NT2/D1 (cell line): ENCODE results near the gene DEXI.

ENCODE experiments used
- DNase-seq: peaks from one replicate; pipeline ENCODE4 v3.0.0-alpha.2; 2011; ENCODE audit warnings: low read depth, low spot score
- H3K27me3 ChIP-seq: 2 replicates; pipeline ENCODE4 v1.6.0; 2011; ENCODE audit warnings: mild to moderate bottlenecking; ENCODE audit not compliant: insufficient read length, insufficient read depth
- H3K36me3 ChIP-seq: 2 replicates; pipeline ENCODE4 v1.6.1; 2011; ENCODE audit warnings: mild to moderate bottlenecking, low read length, mixed read lengths; ENCODE audit not compliant: insufficient read depth, insufficient read length
- H3K4me1 ChIP-seq: 2 replicates; pipeline ENCODE4 v1.5.1; 2011; ENCODE audit not compliant: insufficient read depth, insufficient read length
- H3K4me3 ChIP-seq: 2 replicates; pipeline ENCODE4 v1.5.1; 2011; ENCODE audit warnings: low read depth; ENCODE audit not compliant: insufficient read length
- H3K9ac ChIP-seq: 2 replicates; pipeline ENCODE4 v1.6.0; 2011; ENCODE audit warnings: low read depth; ENCODE audit not compliant: insufficient read length
- H3K9me3 ChIP-seq: 2 replicates; pipeline ENCODE4 v1.5.1; 2011; ENCODE audit warnings: mild to moderate bottlenecking, low read length; ENCODE audit not compliant: insufficient read depth
- SUZ12 ChIP-seq: IDR thresholded peaks from 2 replicates; pipeline ENCODE4 v1.6.1; 2011; ENCODE audit not compliant: insufficient read length, insufficient read depth; ENCODE audit errors: extremely low read depth
- YY1 ChIP-seq: IDR thresholded peaks from 2 replicates; pipeline ENCODE4 v1.6.1; 2011; ENCODE audit not compliant: insufficient read length, insufficient read depth
- ZNF274 ChIP-seq: IDR thresholded peaks from 2 replicates; pipeline ENCODE4 v1.6.1; 2011; ENCODE audit warnings: mild to moderate bottlenecking, low read depth, low read length

The DEXI gene

GRCh38 chr16:10883004-10883403 is 59.3 kb downstream of the DEXI start:
- Histone ChIP-seq H3K9me3 (no peaks in the 10 kb centered on the region), H3K4me3 (no peak overlapping the region), H3K9ac (no peak overlapping the region), H3K4me1 (peaks cover 3% of the 10 kb centered on the region), H3K36me3 (no peaks in the 10 kb centered on the region), H3K27me3 (peaks cover 25% of the 10 kb centered on the region)
- TF ChIP-seq ZNF274 (no peak), YY1 (no peak), SUZ12 (no peak)
- DNase-seq, result no peak

GRCh38 chr16:10881479-10882030 is 60.7 kb downstream of the DEXI start:
- H3K36me3 ChIP-seq, result no peaks in the 10 kb centered on the region

GRCh38 chr16:10880594-10881452 is 61.4 kb downstream of the DEXI start:
- DNase-seq, result no peak
- peaks cover 33% of the 10 kb centered on the region for H3K27me3 ChIP-seq
- no peak for TF ChIP-seq ZNF274
- no peaks in the 10 kb centered on the region for H3K9me3 ChIP-seq
- no peak overlapping the region for H3K4me3 ChIP-seq
- no peak overlapping the region for H3K9ac ChIP-seq
- no peaks in the 10 kb centered on the region for H3K36me3 ChIP-seq
- H3K4me1 ChIP-seq, result peaks cover 3% of the 10 kb centered on the region

More at GRCh38 chr16:10881479-10882030, 60.7 kb downstream of the DEXI start:
- Histone ChIP-seq H3K9me3 (no peaks in the 10 kb centered on the region), H3K4me1 (peaks cover 3% of the 10 kb centered on the region), H3K9ac (no peak overlapping the region), H3K27me3 (peaks cover 33% of the 10 kb centered on the region), H3K4me3 (no peak overlapping the region)
- DNase-seq, result no peak
- no peak for TF ChIP-seq ZNF274
- TF ChIP-seq SUZ12, result no peak
- no peak for TF ChIP-seq YY1

GRCh38 chr16:10879681-10880589 is 62.3 kb downstream of the DEXI start:
- Histone ChIP-seq H3K27me3 (peaks cover 33% of the 10 kb centered on the region), H3K9me3 (no peaks in the 10 kb centered on the region), H3K36me3 (no peaks in the 10 kb centered on the region), H3K4me1 (peaks cover 3% of the 10 kb centered on the region), H3K4me3 (no peak overlapping the region), H3K9ac (no peak overlapping the region)
- no peak for DNase-seq
- TF ChIP-seq YY1, result no peak
